Measurements from ENCODE around the gene SGO2.
"Not testable (repeated sequence)": the region's sequence is repeated elsewhere in the genome, so short reads cannot be mapped to it uniquely, and the experiment has no call there.

Gene SGO2

DNA sequence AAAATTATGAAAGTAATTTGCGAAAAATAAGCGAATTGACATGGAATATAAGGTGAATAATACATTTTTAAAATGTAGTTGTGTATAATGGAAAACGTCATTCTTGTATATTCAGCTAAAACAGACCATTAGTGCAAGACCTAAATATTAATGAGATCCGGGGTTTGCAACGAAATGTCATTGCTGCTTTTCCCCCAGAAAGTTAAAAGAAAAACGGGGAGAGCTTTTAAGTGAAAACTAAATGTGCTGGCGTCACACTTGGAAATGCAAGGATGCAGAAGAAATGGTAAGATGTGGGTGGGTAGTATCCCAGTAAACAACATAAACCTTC lies 491 bp upstream of the SGO2 start:
- no peaks in the 10 kb centered on the region for H3K27me3 ChIP-seq
- peaks cover 6% of the 10 kb centered on the region; the same call in 1 of the 2 replicates for H3K4me1 ChIP-seq
- no peaks in the 10 kb centered on the region for H3K9me3 ChIP-seq
- H3K4me3 ChIP-seq (ENCODE audit: low read depth, low read length) = peak overlapping the region; percentile 97
- no peak for DNase-seq
- H3K36me3 ChIP-seq = no peaks in the 10 kb centered on the region
- TF ChIP-seq, protein P1, sequence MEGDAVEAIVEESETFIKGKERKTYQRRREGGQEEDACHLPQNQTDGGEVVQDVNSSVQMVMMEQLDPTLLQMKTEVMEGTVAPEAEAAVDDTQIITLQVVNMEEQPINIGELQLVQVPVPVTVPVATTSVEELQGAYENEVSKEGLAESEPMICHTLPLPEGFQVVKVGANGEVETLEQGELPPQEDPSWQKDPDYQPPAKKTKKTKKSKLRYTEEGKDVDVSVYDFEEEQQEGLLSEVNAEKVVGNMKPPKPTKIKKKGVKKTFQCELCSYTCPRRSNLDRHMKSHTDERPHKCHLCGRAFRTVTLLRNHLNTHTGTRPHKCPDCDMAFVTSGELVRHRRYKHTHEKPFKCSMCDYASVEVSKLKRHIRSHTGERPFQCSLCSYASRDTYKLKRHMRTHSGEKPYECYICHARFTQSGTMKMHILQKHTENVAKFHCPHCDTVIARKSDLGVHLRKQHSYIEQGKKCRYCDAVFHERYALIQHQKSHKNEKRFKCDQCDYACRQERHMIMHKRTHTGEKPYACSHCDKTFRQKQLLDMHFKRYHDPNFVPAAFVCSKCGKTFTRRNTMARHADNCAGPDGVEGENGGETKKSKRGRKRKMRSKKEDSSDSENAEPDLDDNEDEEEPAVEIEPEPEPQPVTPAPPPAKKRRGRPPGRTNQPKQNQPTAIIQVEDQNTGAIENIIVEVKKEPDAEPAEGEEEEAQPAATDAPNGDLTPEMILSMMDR (IDR thresholded peaks at IDR 0.05; ENCODE audit: low read depth, low read length) = no peak

DNA sequence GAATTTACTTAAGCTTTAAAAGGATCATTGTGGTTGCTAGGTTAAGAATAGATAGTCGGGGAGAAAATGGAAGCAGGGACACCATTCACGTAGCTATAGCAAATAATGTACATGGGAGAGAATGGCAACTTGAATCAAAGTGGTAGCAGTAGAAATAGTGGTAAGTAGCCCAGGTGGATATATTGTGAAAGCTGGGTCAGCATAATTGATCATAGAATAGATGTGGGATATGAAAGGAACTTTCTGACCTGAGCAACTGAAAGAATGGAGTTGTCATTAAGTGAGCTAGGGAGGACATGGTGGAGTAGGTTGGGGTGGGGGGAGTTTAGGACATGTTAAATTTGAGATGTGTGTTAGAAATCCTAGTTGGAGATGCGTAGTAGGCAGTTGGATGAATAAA lies 2.2 kb downstream of the SGO2 start:
- Histone ChIP-seq H3K27me3 (no peaks in the 10 kb centered on the region), H3K9me3 (no peaks in the 10 kb centered on the region), H3K36me3 (no peaks in the 10 kb centered on the region), H3K4me1 (peaks cover 6% of the 10 kb centered on the region; the same call in 1 of the 2 replicates), H3K4me3 (ENCODE audit: low read depth, low read length) (no peak overlapping the region)
- no peak for DNase-seq
- TF ChIP-seq, protein P1 (IDR thresholded peaks at IDR 0.05; ENCODE audit: low read depth, low read length) = no peak

DNA sequence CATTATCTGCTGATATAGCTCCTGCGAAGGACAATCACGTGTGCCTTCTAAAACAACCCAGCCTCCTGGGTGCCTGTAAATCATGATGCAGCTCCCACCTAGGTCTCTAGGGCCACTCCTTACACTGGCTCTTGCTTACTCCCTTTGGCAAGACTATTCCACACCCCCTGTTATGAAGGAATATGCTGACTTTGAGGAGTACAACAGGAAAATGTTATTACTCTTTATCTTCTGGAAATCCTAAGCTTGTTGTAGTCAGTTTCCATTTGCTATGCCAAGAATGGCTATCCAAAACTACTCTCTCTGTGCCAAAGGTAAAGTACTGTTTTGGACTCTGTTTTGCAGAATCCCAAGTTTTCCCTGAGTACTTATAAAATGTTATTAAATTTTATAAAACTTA lies 7.7 kb downstream of the SGO2 start:
- Histone ChIP-seq H3K36me3 (peaks cover 10% of the 10 kb centered on the region), H3K4me1 (no peaks in the 10 kb centered on the region), H3K4me3 (ENCODE audit: low read depth, low read length) (no peak overlapping the region), H3K9me3 (no peaks in the 10 kb centered on the region), H3K27me3 (no peaks in the 10 kb centered on the region)
- DNase-seq = no peak
- TF ChIP-seq, protein P1 (IDR thresholded peaks at IDR 0.05; ENCODE audit: low read depth, low read length) = no peak

DNA sequence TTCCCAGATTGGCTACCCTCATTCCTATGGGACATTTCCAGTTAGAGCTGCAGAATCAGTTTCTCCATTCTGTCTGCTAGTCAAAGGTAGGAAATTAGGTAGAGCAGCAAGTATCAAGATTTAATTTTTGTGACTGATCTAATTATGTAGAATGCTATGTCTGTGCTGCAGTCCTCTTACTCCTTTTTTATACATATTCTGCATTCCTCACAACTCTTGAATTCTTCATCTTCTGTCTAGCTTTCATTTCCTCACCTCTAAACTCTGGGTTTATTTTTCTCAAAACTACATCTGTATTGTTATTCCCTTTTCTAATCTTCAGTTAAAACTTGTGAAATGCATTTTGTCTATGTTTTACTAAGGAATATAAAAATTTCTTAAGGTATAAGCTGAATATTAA lies 8.6 kb downstream of the SGO2 start:
- Histone ChIP-seq H3K36me3 (peaks cover 10% of the 10 kb centered on the region), H3K4me3 (ENCODE audit: low read depth, low read length) (no peak overlapping the region), H3K4me1 (peaks cover 2% of the 10 kb centered on the region; the same call in 1 of the 2 replicates), H3K27me3 (no peaks in the 10 kb centered on the region), H3K9me3 (no peaks in the 10 kb centered on the region)
- TF ChIP-seq, protein P1 (IDR thresholded peaks at IDR 0.05; ENCODE audit: low read depth, low read length) = no peak
- DNase-seq = no peak

DNA sequence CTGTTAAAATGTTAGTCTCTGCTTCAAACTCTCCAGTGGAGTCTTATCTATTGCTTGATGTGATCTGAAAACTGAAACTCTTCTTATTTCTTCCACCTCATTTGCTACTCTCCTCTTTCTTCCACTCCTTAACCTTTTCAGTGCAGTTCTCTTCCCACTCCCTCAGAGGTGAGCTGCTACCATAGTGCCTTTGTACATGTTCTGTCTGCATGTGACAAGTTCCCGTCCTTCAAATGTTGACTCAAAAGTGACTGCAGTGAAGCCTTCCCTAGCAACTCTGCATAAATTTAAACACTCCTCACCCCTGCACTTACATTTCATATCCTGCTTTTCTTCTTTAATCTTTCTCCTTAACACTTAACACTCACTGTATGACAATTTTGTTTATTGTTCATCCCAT lies 12.1 kb downstream of the SGO2 start:
- Histone ChIP-seq H3K27me3 (no peaks in the 10 kb centered on the region), H3K4me3 (ENCODE audit: low read depth, low read length) (no peak overlapping the region), H3K36me3 (peaks cover 29% of the 10 kb centered on the region), H3K9me3 (no peaks in the 10 kb centered on the region; the same call in 1 of the 2 replicates), H3K4me1 (peaks cover 2% of the 10 kb centered on the region; the same call in 1 of the 2 replicates)
- no peak for DNase-seq
- TF ChIP-seq, protein P1 (IDR thresholded peaks at IDR 0.05; ENCODE audit: low read depth, low read length) = no peak

DNA sequence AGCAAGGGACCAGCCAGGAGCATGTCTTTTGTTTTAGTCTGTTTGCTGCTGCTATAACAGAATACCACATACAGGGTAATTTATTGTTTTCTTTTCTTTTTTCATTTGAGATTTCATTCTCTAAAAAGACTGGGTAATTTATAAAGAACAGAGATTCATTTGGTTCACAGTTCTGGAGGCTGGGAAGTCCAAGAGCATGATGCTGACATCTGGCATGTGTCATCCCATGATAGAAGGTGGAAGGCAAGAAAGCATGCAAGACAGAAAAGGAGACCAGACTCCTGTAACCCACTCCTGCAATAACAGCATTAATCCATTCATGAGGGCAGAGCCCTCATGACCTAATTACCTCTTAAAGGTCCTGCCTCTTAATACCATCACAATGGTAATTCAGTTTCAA lies 14.8 kb downstream of the SGO2 start:
- no peak for DNase-seq
- peaks cover 28% of the 10 kb centered on the region for H3K36me3 ChIP-seq
- H3K4me3 ChIP-seq (ENCODE audit: low read depth, low read length) = no peak overlapping the region
- TF ChIP-seq, protein P1 (IDR thresholded peaks at IDR 0.05; ENCODE audit: low read depth, low read length) = no peak
- H3K27me3 ChIP-seq = no peaks in the 10 kb centered on the region
- peaks cover 2% of the 10 kb centered on the region; the same call in 1 of the 2 replicates for H3K4me1 ChIP-seq
- H3K9me3 ChIP-seq = no peaks in the 10 kb centered on the region; the same call in 1 of the 2 replicates

DNA sequence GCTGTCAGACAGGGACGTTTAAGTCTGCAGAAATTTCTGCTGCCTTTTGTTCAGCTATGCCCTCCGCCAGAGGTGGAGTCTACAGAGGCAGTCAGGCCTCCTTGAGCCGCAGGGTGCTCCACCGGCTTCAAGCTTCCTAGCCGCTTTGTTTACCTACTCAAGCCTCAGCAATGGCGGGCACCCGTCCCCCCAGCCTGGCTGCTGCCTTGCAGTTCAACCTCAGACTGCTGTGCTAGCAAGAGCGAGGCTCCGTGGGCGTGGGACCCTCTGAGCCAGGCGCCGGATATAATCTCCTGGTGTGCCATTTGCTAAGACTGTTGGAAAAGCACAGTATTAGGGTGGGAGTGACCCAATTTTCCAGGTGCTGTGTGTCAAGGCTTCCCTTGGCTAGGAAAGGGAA lies 40.6 kb downstream of the SGO2 start:
- H3K9me3 ChIP-seq; H3K27me3 ChIP-seq; H3K4me3 ChIP-seq (ENCODE audit: low read depth, low read length); DNase-seq; H3K4me1 ChIP-seq; H3K36me3 ChIP-seq: not testable (repeated sequence)

Data from BE2C (cell line).